Measurements from ENCODE around the gene HADHA.
"Not testable (repeated sequence)": the region's sequence is repeated elsewhere in the genome, so short reads cannot be mapped to it uniquely, and the experiment has no call there.

Gene HADHA

GRCh38 chr2:26269571-26270158 lies 25.2 kb upstream of the HADHA start:
- Histone ChIP-seq H2BK12ac (ENCODE audit: low read length) (no peak overlapping the region), H3K4ac (ENCODE audit: low read length) (no peak overlapping the region), H3K27me3 (ENCODE audit: control insufficient read depth in 3 of 3, insufficient read depth in 3 of 3, low read depth in 1 of 3, low read length in 3 of 3) (no peaks in the 10 kb centered on the region), H4K8ac (ENCODE audit: low read depth, low read length) (no peak overlapping the region), H3K36me3 (replicated peaks in 1 of 2; ENCODE audit: control insufficient read depth in 2 of 2, insufficient read depth in 2 of 2, low read length in 2 of 2) (peaks cover 0 to 46% of the 10 kb centered on the region in 2 donors), H2AK5ac (ENCODE audit: low read depth, low read length) (no peak overlapping the region), H3K14ac (ENCODE audit: low read length) (no peak overlapping the region), H3K4me3 (ENCODE audit: low read length in 2 of 2) (no peak overlapping the region), H4K91ac (ENCODE audit: low read depth, low read length, poor library complexity) (no peak overlapping the region), H2AFZ (ENCODE audit: low read length) (no peak overlapping the region), H3K79me1 (ENCODE audit: low read depth, low read length) (no peaks in the 10 kb centered on the region), H2BK5ac (ENCODE audit: low read length) (no peak overlapping the region), H2BK15ac (ENCODE audit: low read length) (no peak overlapping the region), H3K9me3 (replicated peaks in 1 of 2; ENCODE audit: control insufficient read depth in 2 of 2, insufficient read depth in 1 of 2, low read depth in 1 of 2, low read length in 2 of 2) (no peaks in the 10 kb centered on the region), H3K4me1 (ENCODE audit: control insufficient read depth in 2 of 2, insufficient read depth in 1 of 2, low read depth in 1 of 2, low read length in 2 of 2) (no peaks in the 10 kb centered on the region), H3K18ac (ENCODE audit: low read length) (no peak overlapping the region), H3K23ac (ENCODE audit: low read depth, low read length, poor library complexity) (no peak overlapping the region), H3K9ac (ENCODE audit: low read depth, low read length, poor library complexity) (no peak overlapping the region), H3K27ac (replicated peaks; ENCODE audit: low read length) (no peak overlapping the region), H3K4me2 (ENCODE audit: insufficient read depth, low read length, poor library complexity, severe bottlenecking) (no peak overlapping the region), H2BK120ac (ENCODE audit: low read depth, low read length) (no peak overlapping the region)
- no peak for DNase-seq (ENCODE audit: low spot score)
- WGBS, 2 donors (ENCODE audit: extremely low coverage in 2 of 2, insufficient read length in 2 of 2, insufficient replicate concordance in 1 of 2), result no CpG with 5 or more reads among the region's 6 CpGs

GRCh38 chr2:26268670-26269385 lies 24.4 kb upstream of the HADHA start:
- DNase-seq (ENCODE audit: low spot score); H2BK5ac ChIP-seq (ENCODE audit: low read length); H3K14ac ChIP-seq (ENCODE audit: low read length); H2BK12ac ChIP-seq (ENCODE audit: low read length); H3K9ac ChIP-seq (ENCODE audit: low read depth, low read length, poor library complexity); H2AFZ ChIP-seq (ENCODE audit: low read length); H3K4ac ChIP-seq (ENCODE audit: low read length); H3K4me2 ChIP-seq (ENCODE audit: insufficient read depth, low read length, poor library complexity, severe bottlenecking); H2AK5ac ChIP-seq (ENCODE audit: low read depth, low read length); H3K9me3 ChIP-seq (replicated peaks in 1 of 2; ENCODE audit: control insufficient read depth in 2 of 2, insufficient read depth in 1 of 2, low read depth in 1 of 2, low read length in 2 of 2); H3K4me3 ChIP-seq (ENCODE audit: low read length in 2 of 2); H4K91ac ChIP-seq (ENCODE audit: low read depth, low read length, poor library complexity); H3K27me3 ChIP-seq (ENCODE audit: control insufficient read depth in 3 of 3, insufficient read depth in 3 of 3, low read depth in 1 of 3, low read length in 3 of 3); H4K8ac ChIP-seq (ENCODE audit: low read depth, low read length); H2BK120ac ChIP-seq (ENCODE audit: low read depth, low read length); H2BK15ac ChIP-seq (ENCODE audit: low read length); H3K23ac ChIP-seq (ENCODE audit: low read depth, low read length, poor library complexity); H3K4me1 ChIP-seq (ENCODE audit: control insufficient read depth in 2 of 2, insufficient read depth in 1 of 2, low read depth in 1 of 2, low read length in 2 of 2); H3K18ac ChIP-seq (ENCODE audit: low read length); H3K27ac ChIP-seq (replicated peaks; ENCODE audit: low read length); H3K79me1 ChIP-seq (ENCODE audit: low read depth, low read length): not testable (repeated sequence)
- WGBS, 2 donors (ENCODE audit: extremely low coverage in 2 of 2, insufficient read length in 2 of 2, insufficient replicate concordance in 1 of 2), result no CpG with 5 or more reads among the region's 12 CpGs
- peaks cover 0 to 46% of the 10 kb centered on the region in 2 donors for H3K36me3 ChIP-seq (replicated peaks in 1 of 2; ENCODE audit: control insufficient read depth in 2 of 2, insufficient read depth in 2 of 2, low read length in 2 of 2)

GRCh38 chr2:26268213-26268612 lies 23.8 kb upstream of the HADHA start:
- Histone ChIP-seq H3K9ac (ENCODE audit: low read depth, low read length, poor library complexity) (no peak overlapping the region), H3K4me1 (ENCODE audit: control insufficient read depth in 2 of 2, insufficient read depth in 1 of 2, low read depth in 1 of 2, low read length in 2 of 2) (no peaks in the 10 kb centered on the region), H2BK12ac (ENCODE audit: low read length) (no peak overlapping the region), H2BK15ac (ENCODE audit: low read length) (no peak overlapping the region), H3K79me1 (ENCODE audit: low read depth, low read length) (no peaks in the 10 kb centered on the region), H3K14ac (ENCODE audit: low read length) (no peak overlapping the region), H3K4ac (ENCODE audit: low read length) (no peak overlapping the region), H3K36me3 (replicated peaks in 1 of 2; ENCODE audit: control insufficient read depth in 2 of 2, insufficient read depth in 2 of 2, low read length in 2 of 2) (peaks cover 0 to 46% of the 10 kb centered on the region in 2 donors), H3K27me3 (ENCODE audit: control insufficient read depth in 3 of 3, insufficient read depth in 3 of 3, low read depth in 1 of 3, low read length in 3 of 3) (no peaks in the 10 kb centered on the region), H3K18ac (ENCODE audit: low read length) (no peak overlapping the region), H2AK5ac (ENCODE audit: low read depth, low read length) (no peak overlapping the region), H3K9me3 (replicated peaks in 1 of 2; ENCODE audit: control insufficient read depth in 2 of 2, insufficient read depth in 1 of 2, low read depth in 1 of 2, low read length in 2 of 2) (no peaks in the 10 kb centered on the region), H3K4me3 (ENCODE audit: low read length in 2 of 2) (no peak overlapping the region), H4K8ac (ENCODE audit: low read depth, low read length) (no peak overlapping the region), H2BK5ac (ENCODE audit: low read length) (no peak overlapping the region), H3K23ac (ENCODE audit: low read depth, low read length, poor library complexity) (no peak overlapping the region), H3K4me2 (ENCODE audit: insufficient read depth, low read length, poor library complexity, severe bottlenecking) (no peak overlapping the region), H4K91ac (ENCODE audit: low read depth, low read length, poor library complexity) (no peak overlapping the region), H3K27ac (replicated peaks; ENCODE audit: low read length) (no peak overlapping the region), H2BK120ac (ENCODE audit: low read depth, low read length) (no peak overlapping the region), H2AFZ (ENCODE audit: low read length) (no peak overlapping the region)
- DNase-seq (ENCODE audit: low spot score), result no peak
- no CpG with 5 or more reads among the region's 4 CpGs for WGBS, 2 donors (ENCODE audit: extremely low coverage in 2 of 2, insufficient read length in 2 of 2, insufficient replicate concordance in 1 of 2)

GRCh38 chr2:26258836-26259235 lies 14.4 kb upstream of the HADHA start:
- not testable (repeated sequence) for H4K91ac ChIP-seq (ENCODE audit: low read depth, low read length, poor library complexity); H3K79me1 ChIP-seq (ENCODE audit: low read depth, low read length); H3K18ac ChIP-seq (ENCODE audit: low read length); H2AK5ac ChIP-seq (ENCODE audit: low read depth, low read length); H2BK15ac ChIP-seq (ENCODE audit: low read length); H2BK120ac ChIP-seq (ENCODE audit: low read depth, low read length); H3K14ac ChIP-seq (ENCODE audit: low read length); H2BK12ac ChIP-seq (ENCODE audit: low read length); H3K27ac ChIP-seq (replicated peaks; ENCODE audit: low read length); H3K4me2 ChIP-seq (ENCODE audit: insufficient read depth, low read length, poor library complexity, severe bottlenecking); H2AFZ ChIP-seq (ENCODE audit: low read length); H3K23ac ChIP-seq (ENCODE audit: low read depth, low read length, poor library complexity); H3K4me3 ChIP-seq (ENCODE audit: low read length in 2 of 2); H3K9me3 ChIP-seq (replicated peaks in 1 of 2; ENCODE audit: control insufficient read depth in 2 of 2, insufficient read depth in 1 of 2, low read depth in 1 of 2, low read length in 2 of 2); H3K9ac ChIP-seq (ENCODE audit: low read depth, low read length, poor library complexity); H3K27me3 ChIP-seq (ENCODE audit: control insufficient read depth in 3 of 3, insufficient read depth in 3 of 3, low read depth in 1 of 3, low read length in 3 of 3); H3K4ac ChIP-seq (ENCODE audit: low read length); DNase-seq (ENCODE audit: low spot score); H2BK5ac ChIP-seq (ENCODE audit: low read length); H4K8ac ChIP-seq (ENCODE audit: low read depth, low read length); H3K4me1 ChIP-seq (ENCODE audit: control insufficient read depth in 2 of 2, insufficient read depth in 1 of 2, low read depth in 1 of 2, low read length in 2 of 2)
- peaks cover 0 to 70% of the 10 kb centered on the region in 2 donors for H3K36me3 ChIP-seq (replicated peaks in 1 of 2; ENCODE audit: control insufficient read depth in 2 of 2, insufficient read depth in 2 of 2, low read length in 2 of 2)
- no CpG with 5 or more reads among the region's 8 CpGs for WGBS, 2 donors (ENCODE audit: extremely low coverage in 2 of 2, insufficient read length in 2 of 2, insufficient replicate concordance in 1 of 2)
